ENCODE measurements around the gene INO80E. TPM values are rescaled to one million over a fixed set of nuclear protein-coding genes. Genes with fewer than 3 reads are reported as not detected.

INO80E gene
- total RNA-seq, 2 experiments from 2014 or later: 75.9 to 79.1 TPM

DNA sequence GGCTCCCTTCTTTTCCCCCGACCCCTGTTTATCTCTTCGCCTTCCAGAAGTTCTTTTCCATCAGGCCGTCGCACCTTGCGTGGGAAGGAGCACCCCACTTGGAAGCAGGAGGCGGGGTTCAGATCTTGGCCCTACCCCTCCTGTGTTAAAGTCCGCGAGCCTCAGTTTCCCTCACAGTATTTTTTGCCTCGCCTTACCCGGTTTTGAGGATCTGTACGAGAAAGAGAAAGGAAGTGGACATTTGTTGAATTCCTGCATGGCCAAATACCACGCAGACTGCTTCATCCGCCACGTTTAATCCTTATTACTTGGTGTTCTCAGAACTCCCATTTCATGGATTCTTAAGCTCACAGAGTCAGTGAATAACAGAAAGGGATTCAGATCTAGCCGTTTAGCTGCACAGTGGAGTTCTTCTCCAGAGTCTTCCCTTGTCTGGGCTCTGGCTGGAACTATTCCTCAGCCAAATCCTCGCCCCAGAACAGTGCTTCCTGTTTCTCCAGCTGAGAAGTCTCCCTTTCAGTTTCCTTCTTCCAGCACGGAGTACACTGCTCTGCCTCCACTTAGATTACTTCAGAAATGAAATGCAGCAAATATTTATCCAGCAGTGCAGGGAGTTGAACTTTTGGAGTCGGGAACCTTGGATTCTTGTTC is 33.6 kb upstream of the INO80E start:
- Mint-ChIP-seq H3K27ac (peak overlapping the region; percentile 75), H3K9me3 (no peaks in the 10 kb centered on the region), H3K27me3 (no peaks in the 10 kb centered on the region), H3K4me3 (peak overlapping the region; percentile 86), H3K4me1 (ENCODE audit: low read depth) (peaks cover 19% of the 10 kb centered on the region), H3K36me3 (ENCODE audit: low read depth) (peaks cover 3% of the 10 kb centered on the region)
- ATAC-seq (no peak), DNase-seq (no peak)
- intact Hi-C loops (cut with micrococcal nuclease): no loop called here
- CTCF ChIA-PET: interaction anchor here (1.0 to 2.3 kb wide), 6 partner anchors 8 to 92 kb away, joined by 3 to 20 read pairs (median 4); partner anchors contain the start of genes KCTD13 and TAOK2
- no peak for TF ChIP-seq CTCF (IDR thresholded peaks at IDR 0.05)
- POLR2A ChIA-PET: interaction anchor here (0.7 to 1.9 kb wide), 10 partner anchors 11 to 1474 kb away, joined by 3 to 19 read pairs (median 4); partner anchors contain the start of genes KCTD13 and TAOK2

- POLR2A ChIA-PET: interaction anchor here (0.7 to 1.2 kb wide), 3 partner anchors 10 to 1475 kb away, joined by 3 to 4 read pairs (median 3); partner anchors contain the start of gene TAOK2
- intact Hi-C loops (cut with micrococcal nuclease): no loop called here
- H3K9me3 Mint-ChIP-seq: no peaks in the 10 kb centered on the region
- no peak for DNase-seq
- no peak for TF ChIP-seq CTCF (IDR thresholded peaks at IDR 0.05)
- peak overlapping the region; percentile 75 for H3K27ac Mint-ChIP-seq
- H3K4me1 Mint-ChIP-seq (ENCODE audit: low read depth): peaks cover 19% of the 10 kb centered on the region
- CTCF ChIA-PET: interaction anchor here (1.3 to 2.3 kb wide), 2 partner anchors 10 to 58 kb away, joined by 3 to 20 read pairs; partner anchors contain the start of gene TAOK2
- no peaks in the 10 kb centered on the region for H3K27me3 Mint-ChIP-seq
- H3K4me3 Mint-ChIP-seq: peak overlapping the region; percentile 86
- peaks cover 3% of the 10 kb centered on the region for H3K36me3 Mint-ChIP-seq (ENCODE audit: low read depth)
- no peak for ATAC-seq
Measured at GRCh38 chr16:29963021-29963743, 32.9 kb upstream of the INO80E start.

- H3K27ac Mint-ChIP-seq: no peak overlapping the region
- DNase-seq (no peak), ATAC-seq (no peak)
- TF ChIP-seq CTCF (IDR thresholded peaks at IDR 0.05): no peak
- ChIA-PET POLR2A (no interaction called here), CTCF (no interaction called here)
- H3K27me3 Mint-ChIP-seq: no peaks in the 10 kb centered on the region
- intact Hi-C loops (cut with micrococcal nuclease): no loop called here
- H3K4me3 Mint-ChIP-seq: no peak overlapping the region
- peaks cover 5% of the 10 kb centered on the region for H3K9me3 Mint-ChIP-seq
- H3K36me3 Mint-ChIP-seq (ENCODE audit: low read depth): peaks cover 21% of the 10 kb centered on the region
- peaks cover 10% of the 10 kb centered on the region for H3K4me1 Mint-ChIP-seq (ENCODE audit: low read depth)
Measured at GRCh38 chr16:29968205-29968604, 27.8 kb upstream of the INO80E start.

GRCh38 chr16:29971304-29971703 is 24.7 kb upstream of the INO80E start:
- DNase-seq (no peak), ATAC-seq (no peak)
- Mint-ChIP-seq H3K9me3 (peaks cover 6% of the 10 kb centered on the region), H3K27ac (no peak overlapping the region), H3K4me1 (ENCODE audit: low read depth) (peaks cover 24% of the 10 kb centered on the region), H3K4me3 (no peak overlapping the region), H3K36me3 (ENCODE audit: low read depth) (peaks cover 21% of the 10 kb centered on the region), H3K27me3 (no peaks in the 10 kb centered on the region)
- ChIA-PET CTCF (interaction anchor here (0.8 kb wide), 1 partner anchor 10 kb away, joined by 3 read pairs; the partner anchor contains the start of gene TMEM219), POLR2A (interaction anchor here (3.9 to 8.9 kb wide), 2 partner anchors 10 to 23 kb away, joined by 19 to 74 read pairs; partner anchors contain the start of genes HIRIP3, INO80E and TMEM219)
- TF ChIP-seq CTCF (IDR thresholded peaks at IDR 0.05): no peak
- intact Hi-C loops (cut with micrococcal nuclease): no loop called here
